Colon (tissue), 2 donors: Measurements from ENCODE around the gene CAVIN1.
A peak's percentile ranks its signal among the peaks of the same experiment; 100 is the strongest.
"Not testable (repeated sequence)": the region's sequence is repeated elsewhere in the genome, so short reads cannot be mapped to it uniquely, and the experiment has no call there.

ENCODE experiments used
- FAIRE-seq: peaks from 2 replicates; lab custom pipeline; 2012; peaks lifted over from hg19 to GRCh38; lab: Jason Lieb, UNC
- donor health status: control.
- donor health status: control.

Gene CAVIN1

DNA sequence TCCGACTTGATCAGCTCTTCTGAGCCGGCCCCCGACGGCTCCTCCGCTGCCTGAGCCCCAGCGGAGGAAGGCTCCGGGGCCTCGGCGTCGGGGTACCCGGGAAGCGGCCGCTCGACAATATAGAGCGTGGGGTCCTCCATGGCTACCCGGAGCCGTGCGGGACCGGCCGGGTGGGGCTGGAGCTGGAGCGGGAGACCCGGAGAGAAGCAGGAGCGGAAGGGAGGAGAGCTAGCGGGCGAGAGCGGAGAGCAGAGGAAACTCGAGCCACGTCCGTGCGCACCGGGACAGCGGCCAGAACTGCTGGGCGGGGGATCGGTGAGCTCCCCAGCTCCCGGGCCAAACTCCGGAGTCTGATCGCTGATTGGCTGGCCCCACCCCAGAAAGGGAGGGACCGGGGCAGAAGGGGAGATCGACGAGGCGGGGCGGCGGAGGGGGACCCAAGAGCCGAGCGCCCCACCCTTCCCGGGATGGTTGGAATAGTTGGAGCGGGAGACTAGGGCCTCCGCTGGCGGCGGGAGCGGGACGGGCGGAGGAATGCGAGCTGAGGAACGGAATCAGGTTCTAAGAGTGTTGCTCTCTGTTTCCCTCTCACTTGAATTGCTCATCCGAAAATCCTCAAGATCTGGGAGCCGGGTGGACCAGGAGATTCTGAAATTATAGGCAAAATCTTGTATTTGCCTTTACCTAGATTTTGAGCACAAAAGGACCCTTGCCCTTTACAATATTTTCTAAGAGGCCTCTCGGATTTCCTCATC, at the start of gene CAVIN1:
Gene CAVIN1, minus strand, starts transcription at position 299 of the 755 bp plus-strand sequence. Its CDS starts 159 bp downstream, at position 140.
- FAIRE-seq: no peak

GRCh38 chr17:42467889-42468288, 44.8 kb upstream of the CAVIN1 start:
- FAIRE-seq: no peak

- FAIRE-seq: no peak
These were observed 40.9 kb upstream of the CAVIN1 start for GRCh38 chr17:42463976-42464400.

DNA sequence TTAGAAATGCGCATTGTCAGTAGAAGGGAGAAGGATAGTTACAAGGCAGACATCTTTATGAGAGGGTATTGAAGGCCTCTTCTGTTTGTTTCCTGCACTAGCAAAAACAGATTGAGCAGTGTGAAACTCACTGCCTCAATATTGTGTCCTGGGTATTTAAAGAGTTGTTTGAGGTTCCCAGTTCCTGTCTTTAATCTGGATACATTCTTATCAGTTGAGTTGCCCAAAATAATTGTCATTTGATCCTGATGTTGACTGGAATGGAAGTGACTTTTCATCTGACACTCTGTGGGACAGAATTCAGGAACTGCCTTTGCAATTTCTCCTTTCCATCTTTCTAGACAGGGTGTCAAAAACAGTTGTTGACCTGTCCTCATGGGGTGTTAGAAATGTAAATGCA, 37.3 kb upstream of the CAVIN1 start:
- no peak for FAIRE-seq

GRCh38 chr17:42459801-42460281, 36.8 kb upstream of the CAVIN1 start:
- FAIRE-seq: no peak

GRCh38 chr17:42459256-42459800, 36.3 kb upstream of the CAVIN1 start:
- FAIRE-seq: no peak

DNA sequence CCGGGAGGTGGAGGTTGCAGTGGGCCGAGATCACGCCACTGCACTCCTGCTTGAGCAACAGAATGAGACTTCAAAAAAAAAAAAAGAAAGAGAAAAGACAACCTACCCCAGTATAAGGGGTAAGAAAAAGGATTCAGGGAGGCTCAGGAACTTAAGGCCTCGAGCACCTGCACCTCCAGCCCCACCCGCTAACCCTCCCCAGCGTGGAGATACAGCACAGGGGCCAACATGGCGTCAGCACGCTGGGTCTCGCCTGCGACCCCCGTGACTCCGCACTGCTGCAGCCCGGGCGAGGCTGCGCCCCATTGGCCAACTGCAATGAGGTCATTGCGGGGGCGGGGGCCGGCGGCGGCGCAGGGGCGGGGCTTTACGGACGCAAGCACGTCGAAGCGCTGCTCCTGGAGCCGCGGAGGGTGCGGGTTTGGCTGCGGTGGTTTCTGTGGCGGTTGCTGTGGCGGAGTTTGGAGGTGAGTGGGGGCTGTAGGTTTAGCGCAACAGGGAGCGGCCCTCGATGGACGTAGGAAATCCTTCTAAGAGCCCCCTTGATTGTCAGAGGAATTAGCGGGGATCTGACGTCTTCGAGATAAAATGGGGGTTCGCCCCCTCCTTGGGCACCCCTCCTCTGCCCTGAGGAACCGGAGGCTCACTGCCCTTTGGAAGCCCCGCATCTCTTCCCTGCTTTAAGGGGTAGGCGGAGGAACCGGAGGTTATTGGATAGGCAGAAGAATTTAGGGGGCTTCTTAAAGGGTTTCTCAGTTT, 35.6 kb upstream of the CAVIN1 start, which contains the start of gene ATP6V0A1:
Gene ATP6V0A1, plus strand, starts transcription at position 382 of the 759 bp plus-strand sequence. CDS start 2,017 bp downstream, outside the sequence.
- FAIRE-seq: no peak

DNA sequence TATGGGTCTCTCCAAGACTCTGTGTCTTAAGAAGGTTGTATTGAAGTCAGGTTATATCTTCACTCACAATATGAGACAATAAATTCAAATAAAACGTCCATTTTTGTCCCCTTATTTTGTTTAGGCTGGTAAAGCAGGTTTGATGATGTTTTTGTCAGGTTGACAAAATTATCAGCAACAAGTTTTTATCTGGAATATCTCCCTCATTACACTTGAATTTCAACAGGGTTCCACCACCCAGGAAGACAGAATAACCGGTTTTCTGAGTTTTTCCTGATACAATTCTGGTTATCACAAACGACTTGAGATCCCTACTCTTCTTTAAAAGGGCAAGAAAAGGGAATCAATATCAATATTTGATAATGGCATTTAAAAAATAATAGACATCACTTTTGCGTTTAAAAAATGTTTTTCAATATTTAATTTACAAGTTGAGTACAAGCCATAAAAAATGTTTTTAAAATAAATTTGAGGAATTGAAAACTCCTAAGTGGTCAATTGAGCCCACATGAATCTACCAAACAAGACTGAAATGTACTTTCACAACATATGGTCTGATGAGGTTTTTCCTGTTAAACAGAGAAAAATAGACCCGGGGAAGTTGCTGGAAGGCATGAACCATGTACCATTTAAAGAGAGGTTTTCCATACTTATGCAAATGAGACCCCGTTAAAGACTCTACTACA, 34.2 kb upstream of the CAVIN1 start:
- FAIRE-seq: peak; percentile 14

DNA sequence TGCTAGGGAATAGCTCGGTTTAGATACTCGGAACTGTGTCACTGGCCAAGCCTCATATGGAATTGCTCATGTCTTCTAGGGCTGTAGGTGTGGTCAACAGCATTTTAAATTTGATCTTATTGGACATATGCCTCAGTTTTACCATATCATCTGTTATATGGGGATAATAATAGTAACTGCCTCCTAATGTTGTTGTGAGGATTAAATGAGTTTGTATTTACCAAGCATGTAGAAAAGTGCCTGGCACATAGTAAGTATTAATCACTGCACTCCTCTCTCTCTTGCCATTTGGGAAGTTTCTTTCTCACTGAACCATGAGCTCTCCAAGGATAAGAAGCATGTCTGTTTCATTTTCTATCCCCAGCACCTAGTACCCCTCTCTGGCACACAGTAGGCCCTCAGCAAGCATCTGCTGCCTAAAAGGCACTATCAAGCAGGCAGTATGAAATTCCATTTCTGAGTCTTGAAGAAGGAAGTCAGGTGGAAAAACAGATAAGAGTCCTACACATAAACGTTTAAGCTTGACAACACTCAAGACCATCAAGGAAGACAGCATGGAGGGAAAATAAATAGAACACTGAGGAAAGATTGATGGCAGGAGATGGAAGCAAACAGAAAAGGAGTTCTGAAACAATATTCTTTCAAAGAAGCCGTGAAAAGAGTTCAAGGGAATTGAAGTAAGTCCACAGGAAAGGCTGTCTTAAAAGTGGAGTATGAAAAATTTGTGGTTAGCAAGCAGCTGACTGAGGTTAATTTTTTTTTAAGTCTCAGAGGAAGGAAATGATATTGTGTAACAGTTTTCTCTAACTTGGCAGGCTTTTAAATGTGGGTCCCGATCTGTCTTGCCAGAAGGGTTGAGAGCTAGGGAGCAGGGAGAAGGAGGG, 33.4 kb upstream of the CAVIN1 start:
- FAIRE-seq: no peak

DNA sequence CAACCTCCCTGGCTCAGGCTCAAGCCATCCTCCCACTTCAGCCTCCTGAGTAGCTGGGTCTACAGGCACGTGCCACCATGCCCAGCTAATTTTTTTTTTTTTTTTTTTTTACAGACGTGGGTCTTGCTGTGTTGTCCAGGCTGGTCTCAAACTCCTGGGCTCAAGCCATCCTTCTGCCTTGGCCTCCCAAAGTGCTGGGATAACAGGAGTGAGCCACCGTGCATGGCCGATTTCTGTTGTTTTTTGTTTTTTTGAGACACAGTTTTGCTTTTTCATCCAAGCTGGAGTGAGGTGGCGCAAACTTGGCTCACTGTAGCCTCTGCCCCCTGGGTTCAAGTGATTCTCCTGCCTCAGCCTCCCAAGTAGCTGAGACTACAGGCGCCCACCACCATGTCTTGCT, 31.9 kb upstream of the CAVIN1 start:
- FAIRE-seq: not testable (repeated sequence)

GRCh38 chr17:42453439-42453838, 30.4 kb upstream of the CAVIN1 start:
- no peak for FAIRE-seq

GRCh38 chr17:42451270-42451669, 28.2 kb upstream of the CAVIN1 start:
- not testable (repeated sequence) for FAIRE-seq

- FAIRE-seq: not testable (repeated sequence)
These were observed 26.8 kb upstream of the CAVIN1 start for GRCh38 chr17:42449838-42450237.

DNA sequence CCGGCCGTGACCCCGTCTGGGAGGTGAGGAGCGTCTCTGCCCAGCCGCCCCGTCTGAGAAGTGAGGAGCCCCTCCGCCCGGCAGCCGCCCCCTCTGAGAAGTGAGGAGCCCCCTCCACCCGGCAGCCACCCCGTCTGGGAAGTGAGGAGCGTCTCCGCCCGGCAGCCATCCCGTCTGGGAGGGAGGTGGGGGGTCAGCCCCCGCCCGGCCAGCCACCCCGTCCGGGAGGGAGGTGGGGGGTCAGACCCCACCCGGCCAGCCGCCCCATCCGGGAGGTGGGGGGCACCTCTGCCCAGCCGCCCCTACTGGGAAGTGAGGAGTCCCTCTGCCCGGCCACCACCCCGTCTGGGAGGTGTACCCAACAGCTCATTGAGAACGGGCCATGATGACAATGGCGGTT, 26.1 kb upstream of the CAVIN1 start:
- FAIRE-seq: not testable (repeated sequence)

DNA sequence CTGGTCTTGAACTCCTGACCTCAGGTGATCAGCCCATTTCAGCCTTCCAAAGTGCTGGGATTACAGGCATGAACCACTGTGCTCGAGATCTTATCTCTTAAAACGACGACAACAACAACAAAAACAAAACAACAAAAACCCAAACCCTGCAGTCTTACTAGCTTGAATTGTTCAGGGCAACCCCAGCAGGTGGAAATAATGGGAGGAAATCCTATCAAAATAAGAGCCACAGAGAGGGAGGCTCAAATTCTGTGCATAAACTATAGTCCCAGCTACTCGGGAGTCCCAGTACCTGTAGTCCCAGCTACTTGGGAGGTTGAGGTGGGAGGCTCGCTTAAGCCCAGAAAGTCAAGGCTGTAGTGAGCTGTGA, 19.1 kb upstream of the CAVIN1 start:
- FAIRE-seq: no peak

GRCh38 chr17:42441371-42442195, 18.5 kb upstream of the CAVIN1 start:
- no peak for FAIRE-seq

DNA sequence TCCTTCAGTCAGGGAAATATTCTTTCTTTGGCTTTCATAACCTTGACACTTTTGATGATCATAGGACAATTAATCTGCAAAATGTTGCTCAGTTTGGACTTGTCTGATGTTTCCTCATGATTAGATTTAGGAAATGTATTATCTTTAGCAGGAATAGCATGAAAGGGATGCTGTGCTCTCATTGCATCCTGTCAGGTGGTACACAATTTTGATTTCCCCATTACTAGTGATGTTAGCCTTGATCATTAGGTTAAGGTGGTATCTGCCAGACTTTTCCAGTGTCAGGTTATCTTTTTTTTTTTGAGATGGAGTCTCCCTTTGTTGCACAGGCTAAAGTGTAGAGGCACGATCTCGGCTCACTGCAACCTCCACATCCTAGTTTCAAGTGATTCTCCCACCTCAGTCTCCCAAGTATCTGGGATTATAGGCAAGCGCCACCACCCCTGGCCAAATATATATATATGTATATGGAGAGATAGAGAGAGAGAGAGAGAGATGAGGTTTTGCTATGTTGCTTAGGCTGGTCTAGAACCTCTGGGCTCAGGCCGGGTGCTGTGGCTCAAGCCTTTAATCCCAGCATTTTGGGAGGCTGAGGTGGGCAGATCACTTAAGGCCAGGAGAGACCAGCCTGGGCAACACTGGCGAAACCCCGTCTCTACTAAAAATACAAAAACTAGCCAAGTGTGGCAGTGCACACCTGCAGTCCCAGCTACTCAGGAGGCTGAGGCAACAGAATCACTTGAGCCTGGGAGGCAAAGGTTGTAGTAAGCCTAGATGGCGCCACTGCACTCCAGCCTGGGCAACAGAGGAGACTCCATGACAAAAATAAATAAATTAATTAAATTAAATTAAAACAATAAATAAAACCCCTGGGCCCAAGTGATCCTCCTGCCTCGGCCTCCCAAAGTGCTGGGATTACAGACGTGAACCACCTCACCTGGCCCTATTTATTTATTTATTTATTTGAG, 15.8 kb upstream of the CAVIN1 start:
- FAIRE-seq: no peak

DNA sequence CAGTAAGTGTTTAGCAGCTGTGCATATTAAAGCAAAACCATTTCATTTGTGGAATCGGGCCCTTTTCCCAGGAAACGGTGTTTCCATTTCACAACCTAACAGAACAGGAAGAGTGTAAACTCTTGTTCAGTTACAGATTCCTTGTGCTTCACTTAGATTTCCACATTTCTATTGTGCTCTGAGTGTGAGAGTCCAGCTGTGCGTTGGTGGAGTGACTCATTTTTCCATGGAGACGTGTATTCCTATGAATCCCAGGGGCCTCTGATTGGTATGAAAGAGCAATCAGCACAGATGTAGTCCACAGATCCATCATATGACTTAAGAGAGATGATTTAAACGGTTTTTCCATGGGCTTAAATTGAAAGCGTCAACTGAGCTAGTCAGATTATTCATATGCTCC, 13.3 kb upstream of the CAVIN1 start:
- FAIRE-seq: no peak

GRCh38 chr17:42431758-42432161, 8.7 kb upstream of the CAVIN1 start:
- no peak for FAIRE-seq
